A673 (cell line): Measurements from ENCODE around the gene HOXA9. TPM values are rescaled to one million over a fixed set of nuclear protein-coding genes. Genes with fewer than 3 reads are reported as not detected.

Experiments used
- BruUV-seq: library from RNA; stranded (reverse); fragments of 400-500 nt; replicated peaks from 2 replicates; lab custom pipeline; 2021; lab: Mats Ljungman, UMichigan
- CTCF ChIA-PET: fragments of 300-600 bp; sonication (Branson Sonifier 250); formaldehyde crosslinking; loops from one replicate; lab custom pipeline; 2022; ENCODE audit warnings: antibody characterized with exemption; lab: Charles Lee
- POLR2A ChIA-PET: fragments of 300-600 bp; sonication (Branson Sonifier 250); formaldehyde crosslinking; loops from one replicate; lab custom pipeline; 2022; ENCODE audit warnings: antibody characterized with exemption; ENCODE audit not compliant: low non-redundant PET; lab: Charles Lee
- DNase-seq: peaks from one replicate; pipeline ENCODE4 v3.0.0-alpha.2; 2015; ENCODE audit warnings: low spot score
- H3K27ac ChIP-seq: fragments of 200-600 bp; sonication (generic); 2 replicates; pipeline ENCODE4 v1.5.1; 2016; ENCODE audit warnings: mixed run types, low read depth, mild to moderate bottlenecking, mixed read lengths, antibody characterized with exemption, low read length; ENCODE audit not compliant: poor library complexity, severe bottlenecking
- H3K27me3 ChIP-seq: fragments of 200-600 bp; sonication (generic); replicated peaks from 2 replicates; pipeline ENCODE4 v1.6.1; 2017; ENCODE audit warnings: mixed run types, low read depth, mild to moderate bottlenecking, mixed read lengths, antibody characterized with exemption, low read length; ENCODE audit not compliant: insufficient read depth, poor library complexity
- H3K36me3 ChIP-seq: fragments of 200-600 bp; sonication (generic); 2 replicates; pipeline ENCODE4 v1.6.1; 2016; ENCODE audit warnings: mixed run types, mild to moderate bottlenecking, mixed read lengths, antibody characterized with exemption, low read length; ENCODE audit not compliant: insufficient read depth, poor library complexity, severe bottlenecking
- H3K4me1 ChIP-seq: fragments of 200-600 bp; sonication (generic); 2 replicates; pipeline ENCODE4 v1.6.1; 2017; ENCODE audit warnings: mixed run types, mild to moderate bottlenecking, mixed read lengths, antibody characterized with exemption, low read length; ENCODE audit not compliant: insufficient read depth, poor library complexity, severe bottlenecking
- H3K4me3 ChIP-seq: fragments of 200-600 bp; sonication (generic); 2 replicates; pipeline ENCODE4 v1.5.1; 2016; ENCODE audit warnings: low read depth, mixed run types, mild to moderate bottlenecking, mixed read lengths, low read length; ENCODE audit not compliant: poor library complexity, severe bottlenecking
- H3K9me3 ChIP-seq: fragments of 200-600 bp; sonication (generic); 2 replicates; pipeline ENCODE4 v1.6.1; 2016; ENCODE audit warnings: mixed run types, low read depth, mild to moderate bottlenecking, mixed read lengths, antibody characterized with exemption, low read length; ENCODE audit not compliant: poor library complexity, severe bottlenecking
- CTCF ChIP-seq: fragments of 300-800, 200-600 bp; sonication (generic); conservative IDR thresholded peaks from 2 replicates; pipeline ENCODE4 v1.5.1; 2017; ENCODE audit warnings: low read depth, mild to moderate bottlenecking, antibody characterized with exemption, low read length, moderate library complexity, mixed read lengths
- EZH2 ChIP-seq: fragments of 200-600 bp; sonication (generic); IDR thresholded peaks from 2 replicates; pipeline ENCODE4 v1.6.1; 2017; ENCODE audit warnings: borderline replicate concordance, low read depth, mild to moderate bottlenecking, mixed read lengths, antibody characterized with exemption, low read length; ENCODE audit not compliant: poor library complexity, severe bottlenecking
- intact Hi-C: fragments of 100-400 bp; cut with micrococcal nuclease; formaldehyde crosslinking; loops from one replicate; pipeline ENCODE4 v1.10.0; 2022; ENCODE audit not compliant: unreplicated experiment
- total RNA-seq: library from RNA; stranded (reverse); gene quantifications from 2 replicates; pipeline ENCODE4 v1.2.3, GENCODE V29; 2021

Gene HOXA9
- total RNA-seq, 1 experiment from 2014 or later: not detected

DNA sequence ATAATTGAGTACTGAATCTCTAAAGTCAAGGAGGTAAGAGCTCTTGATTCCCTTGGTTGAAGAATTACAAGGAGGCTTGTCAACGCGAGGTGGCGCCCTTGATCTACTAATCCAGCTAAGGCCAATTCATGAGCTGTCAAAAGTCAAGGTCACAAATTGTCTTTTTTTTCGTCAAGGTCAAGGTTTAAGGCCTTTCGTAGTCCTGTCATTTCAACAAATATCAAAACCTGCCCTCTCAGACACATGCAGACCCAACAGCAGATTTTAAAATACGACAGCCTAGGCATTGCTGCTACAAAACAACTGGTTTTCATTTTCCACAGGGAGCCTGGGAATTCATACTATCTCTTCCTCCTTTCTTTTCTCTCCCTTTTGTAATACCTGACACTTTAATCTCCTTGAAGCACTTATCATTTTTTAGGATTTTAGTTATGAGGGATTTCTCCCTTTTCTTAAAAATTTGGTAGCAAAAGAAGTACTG, 31.0 kb upstream of the HOXA9 start:
- H3K9me3 ChIP-seq: no peaks in the 10 kb centered on the region
- ChIA-PET CTCF (interaction anchor here (0.5 to 1.7 kb wide), 10 partner anchors 9 to 898 kb away, joined by 3 to 11 read pairs (median 4); no protein-coding TSS in a partner anchor), POLR2A (no interaction called here)
- TF ChIP-seq CTCF: peak; percentile 86
- no peak for TF ChIP-seq EZH2
- BruUV-seq: no TSS peak
- intact Hi-C loops: loop anchor here (2.0 to 5.0 kb wide), 5 partner anchors 381 to 901 kb away; no protein-coding TSS in a partner anchor
- H3K4me3 ChIP-seq: no peak overlapping the region
- peaks cover 94% of the 10 kb centered on the region for H3K27me3 ChIP-seq
- peak; percentile 61 for DNase-seq
- no peaks in the 10 kb centered on the region for H3K36me3 ChIP-seq
- no peaks in the 10 kb centered on the region for H3K4me1 ChIP-seq
- no peak overlapping the region for H3K27ac ChIP-seq

DNA sequence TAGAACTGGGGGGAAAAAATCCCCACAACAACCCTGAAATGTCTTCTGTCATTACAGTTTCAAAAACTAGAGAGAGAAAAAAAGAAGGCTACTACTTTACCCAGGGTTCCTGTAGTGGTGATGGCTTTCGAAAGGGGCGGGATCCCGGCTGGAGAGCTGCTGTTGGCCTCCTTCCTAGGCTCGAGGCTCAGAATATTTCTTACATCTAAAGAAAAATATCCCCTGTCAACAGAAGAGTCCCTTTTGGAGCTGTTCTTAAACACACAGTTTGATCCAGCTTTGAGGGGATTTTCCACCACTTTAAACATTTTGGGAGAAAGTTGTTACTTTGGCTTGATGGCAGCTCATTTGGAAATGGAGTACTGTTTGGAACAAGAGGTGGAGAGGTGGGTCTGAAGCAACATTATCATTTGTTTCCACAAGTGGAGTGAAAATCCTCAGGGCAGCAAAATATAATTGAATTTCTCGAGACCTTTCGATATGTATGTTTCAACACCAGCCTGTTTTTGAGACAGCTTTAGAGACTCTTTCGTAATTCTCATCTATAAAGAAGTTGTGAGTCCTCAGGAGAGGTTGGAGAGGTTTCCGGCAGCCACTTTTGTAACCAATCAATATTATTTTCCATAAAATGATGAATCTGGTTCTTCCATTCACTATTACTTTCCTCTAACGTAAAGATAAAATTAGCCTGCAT, 29.5 kb upstream of the HOXA9 start:
- no peak for DNase-seq
- Histone ChIP-seq H3K27ac (no peak overlapping the region), H3K4me1 (no peaks in the 10 kb centered on the region), H3K27me3 (peaks cover 96% of the 10 kb centered on the region), H3K4me3 (no peak overlapping the region), H3K36me3 (no peaks in the 10 kb centered on the region), H3K9me3 (no peaks in the 10 kb centered on the region)
- intact Hi-C loops: loop anchor here (1.0 to 5.0 kb wide), 4 partner anchors 382 to 902 kb away; no protein-coding TSS in a partner anchor
- CTCF ChIA-PET: interaction anchor here (1.7 kb wide), 2 partner anchors 8 to 411 kb away, joined by 4 to 6 read pairs; no protein-coding TSS in a partner anchor
- TF ChIP-seq CTCF (no peak), EZH2 (peak; percentile 26)
- BruUV-seq: no TSS peak
- POLR2A ChIA-PET: no interaction called here

- BruUV-seq: no TSS peak
- Histone ChIP-seq H3K36me3 (no peaks in the 10 kb centered on the region), H3K9me3 (no peaks in the 10 kb centered on the region), H3K4me1 (no peaks in the 10 kb centered on the region), H3K27ac (no peak overlapping the region), H3K4me3 (no peak overlapping the region), H3K27me3 (peaks cover 99% of the 10 kb centered on the region)
- no peak for TF ChIP-seq EZH2
- no peak for TF ChIP-seq CTCF
- DNase-seq: no peak
- CTCF ChIA-PET: no interaction called here
- intact Hi-C loops: no loop called here
- POLR2A ChIA-PET: no interaction called here
Observed at GRCh38 chr7:27194002-27194352, 28.6 kb upstream of the HOXA9 start.
